Neuron (in vitro differentiated cells): ENCODE measurements around the gene ZSCAN31.

Experiments used
- H2AFZ ChIP-seq: one replicate; pipeline ENCODE4 v1.6.1; 2013; ENCODE audit warnings: low read depth, mild to moderate bottlenecking, inconsistent platforms, low read length, moderate library complexity
- H3K27me3 ChIP-seq: one replicate; pipeline ENCODE4 v1.6.1; 2013; ENCODE audit warnings: low read length; ENCODE audit not compliant: insufficient read depth
- H3K36me3 ChIP-seq: one replicate; pipeline ENCODE4 v1.6.1; 2013; ENCODE audit warnings: low read length; ENCODE audit not compliant: insufficient read depth
- H3K4me1 ChIP-seq: one replicate; pipeline ENCODE4 v1.6.1; 2013; ENCODE audit warnings: low read length; ENCODE audit not compliant: insufficient read depth
- H3K4me3 ChIP-seq: 2 replicates; pipeline ENCODE4 v1.5.1; 2013; ENCODE audit warnings: mild to moderate bottlenecking, low read length, moderate library complexity
- H3K9me3 ChIP-seq: one replicate; pipeline ENCODE4 v1.6.1; 2013; ENCODE audit warnings: low read length

The ZSCAN31 gene

DNA sequence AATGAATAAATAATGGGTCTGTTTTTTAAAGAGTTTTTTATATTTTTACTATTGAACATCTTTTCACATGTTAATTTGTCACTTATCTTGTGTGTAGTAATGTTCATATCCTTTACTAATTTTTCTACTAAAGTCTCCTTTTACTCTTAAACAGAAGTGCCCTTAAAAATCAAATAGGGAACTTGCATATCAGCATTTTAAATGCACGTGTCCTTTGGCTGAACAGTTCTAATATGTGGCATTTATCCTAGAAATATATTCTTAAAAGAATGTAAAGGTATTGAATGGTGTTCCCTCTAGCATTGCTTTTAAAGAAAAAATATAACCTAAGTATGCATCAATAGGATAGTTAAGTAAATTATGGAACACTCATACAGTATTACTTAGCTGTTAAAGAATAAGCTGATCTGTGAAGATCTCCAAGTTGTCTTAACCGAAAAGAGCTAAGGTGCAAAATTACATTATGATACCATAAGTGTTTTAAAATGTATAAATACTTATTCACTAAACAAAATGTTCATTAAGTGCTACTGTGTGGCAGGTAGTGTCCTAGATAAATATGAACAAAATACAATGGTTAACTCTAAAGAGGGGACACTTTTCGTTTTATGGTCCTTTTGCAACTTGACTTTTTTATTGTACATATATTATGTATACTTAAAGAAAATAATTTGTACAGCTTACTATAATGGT, 55.2 kb downstream of the ZSCAN31 start:
- peaks cover 39% of the 10 kb centered on the region for H3K36me3 ChIP-seq
- peaks cover 6% of the 10 kb centered on the region for H3K4me1 ChIP-seq
- peak overlapping the region; percentile 82 for H2AFZ ChIP-seq
- H3K4me3 ChIP-seq, result peak overlapping the region; percentile 79
- H3K27me3 ChIP-seq, result no peaks in the 10 kb centered on the region
- no peaks in the 10 kb centered on the region for H3K9me3 ChIP-seq

DNA sequence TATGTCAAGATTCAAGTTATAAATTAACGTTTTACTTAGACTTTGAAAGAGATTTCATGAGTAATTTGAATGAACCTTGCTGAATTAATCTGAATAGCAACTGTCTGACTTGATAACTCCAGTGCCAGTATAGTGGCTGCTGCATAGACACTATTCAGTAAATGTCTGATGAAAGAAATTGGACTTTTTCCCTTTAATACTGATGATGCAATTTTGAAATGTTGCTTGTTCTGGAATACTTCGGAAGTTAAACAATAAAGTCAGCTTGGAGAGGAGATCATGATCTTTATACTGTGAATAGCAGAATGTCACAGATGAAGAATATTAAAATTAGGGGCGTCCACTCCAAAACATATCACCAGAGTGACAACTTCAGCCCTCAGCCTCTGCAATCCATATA, 58.2 kb downstream of the ZSCAN31 start:
- Histone ChIP-seq H3K9me3 (no peaks in the 10 kb centered on the region), H2AFZ (no peak overlapping the region), H3K27me3 (no peaks in the 10 kb centered on the region), H3K4me3 (no peak overlapping the region), H3K36me3 (peaks cover 44% of the 10 kb centered on the region), H3K4me1 (peaks cover 4% of the 10 kb centered on the region)

DNA sequence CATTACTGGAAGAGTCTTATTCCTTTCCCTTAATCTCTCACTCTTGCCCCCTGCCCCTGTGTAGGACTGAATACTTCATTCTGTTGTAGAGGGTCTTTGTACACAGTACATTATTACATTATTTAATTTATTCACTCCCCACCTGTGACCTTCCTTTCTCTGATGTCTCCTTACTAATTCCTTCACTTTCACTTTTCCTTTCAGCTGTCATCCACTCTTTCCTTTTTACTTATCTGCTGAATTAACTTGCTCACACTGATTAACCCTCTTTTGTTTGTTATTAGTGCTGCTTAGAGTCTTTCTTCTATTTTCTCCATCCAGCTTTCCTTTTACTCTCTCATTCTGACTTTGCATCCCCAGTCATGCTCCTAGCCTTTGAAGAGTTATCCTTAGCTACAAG, 61.1 kb downstream of the ZSCAN31 start:
- peaks cover 62% of the 10 kb centered on the region for H3K36me3 ChIP-seq
- H3K4me3 ChIP-seq, result no peak overlapping the region
- H3K27me3 ChIP-seq, result no peaks in the 10 kb centered on the region
- no peaks in the 10 kb centered on the region for H3K4me1 ChIP-seq
- H3K9me3 ChIP-seq, result no peaks in the 10 kb centered on the region
- H2AFZ ChIP-seq, result no peak overlapping the region
